A549 treated with Mapracorat at 1 μM for 4 hours (cell line): Measurements from ENCODE around the gene SCAI. TPM values are rescaled to one million over a fixed set of nuclear protein-coding genes. Genes with fewer than 3 reads are reported as not detected.

Experiments used
- total RNA-seq: library from RNA; stranded (reverse); fragments of 200-300 nt; extraction: Qiagen RNA extraction; gene quantifications from 5 replicates; pipeline ENCODE4 v1.2.3, GENCODE V29; 2022

Gene SCAI
- 1.3 to 2.2 TPM (median 1.8 TPM) in 5 replicates for total RNA-seq

DNA sequence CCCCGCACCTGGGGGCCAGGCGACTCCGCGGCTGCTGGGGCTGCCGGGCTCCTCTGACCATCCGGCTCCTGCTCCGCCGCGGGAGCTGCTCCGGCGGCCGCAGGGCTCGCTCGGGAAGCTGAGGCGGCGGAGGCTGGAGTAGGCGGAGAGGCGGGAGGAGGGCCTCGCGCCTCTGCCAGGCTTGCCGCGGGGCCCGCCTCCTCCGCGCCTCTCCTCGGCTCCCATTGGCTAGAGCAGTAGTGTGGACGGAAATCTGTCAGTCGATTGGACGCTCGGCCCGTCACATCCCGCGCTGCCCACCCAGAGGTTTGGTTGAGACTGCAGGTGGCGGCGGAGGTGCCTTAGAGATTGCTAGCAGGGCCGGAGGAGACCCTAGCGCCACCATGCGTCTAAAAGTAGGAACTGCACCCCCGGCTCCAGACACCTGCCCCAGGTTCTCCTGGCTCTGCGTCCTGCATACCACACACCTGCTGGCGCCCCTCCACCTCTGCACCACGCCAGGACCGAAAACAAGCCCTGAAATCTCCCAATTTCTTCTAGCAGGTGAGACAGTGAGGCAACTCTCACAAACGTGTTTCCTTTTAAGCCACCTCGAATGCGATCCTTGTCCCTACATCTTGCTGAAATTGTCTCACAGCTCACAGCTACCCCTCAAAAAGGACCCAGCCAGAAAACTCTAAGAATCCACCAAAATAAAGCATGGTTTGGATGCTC lies at the start of gene SCAI:
Gene SCAI, minus strand, starts transcription at position 152 of the 714 bp plus-strand sequence. Its CDS starts 91 bp downstream, at position 61.

DNA sequence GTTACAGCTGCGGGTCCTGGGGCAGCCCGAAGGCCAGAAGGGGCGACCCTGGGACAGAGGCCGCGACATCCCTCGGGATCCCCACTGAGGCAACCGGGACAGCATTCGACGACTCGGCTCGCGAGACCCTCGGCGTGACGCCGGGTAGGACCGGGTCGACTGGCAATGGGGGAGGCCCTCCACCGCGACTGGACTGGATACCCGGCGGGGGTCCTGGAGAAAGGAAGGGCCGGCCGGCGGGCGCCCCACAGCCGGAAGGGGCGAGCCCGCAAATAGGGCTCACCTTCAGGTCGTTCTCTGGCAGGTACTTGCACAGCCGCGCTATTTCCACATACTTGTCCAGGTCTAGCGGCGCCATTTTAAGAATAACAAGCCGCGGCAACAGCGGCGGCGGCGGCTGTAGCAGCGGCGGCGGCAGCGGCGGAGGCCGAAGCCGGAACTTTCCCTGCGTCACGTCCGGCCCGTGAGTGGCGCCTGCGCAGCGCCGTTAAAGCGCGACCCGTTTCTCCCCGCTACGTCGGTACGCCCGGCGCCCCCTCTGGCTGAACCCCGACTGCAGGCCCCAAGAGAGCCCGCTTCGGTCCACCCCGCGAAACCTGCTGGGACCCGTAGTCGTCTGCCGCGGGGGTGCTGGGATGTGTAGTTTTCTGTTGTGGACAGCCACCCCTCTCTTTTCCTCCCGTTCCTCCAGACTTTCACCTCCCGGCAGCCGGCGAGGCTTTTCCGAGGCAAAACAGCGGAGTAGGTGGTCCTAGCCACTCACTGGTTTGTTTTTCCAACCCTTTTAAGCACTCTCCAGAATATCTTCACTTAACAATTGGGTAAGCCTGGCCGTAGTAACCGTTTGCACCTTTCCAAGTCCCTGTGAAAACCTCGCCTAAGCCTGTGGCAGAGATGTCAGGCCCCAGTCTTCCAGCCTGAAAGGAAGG lies 46.3 kb upstream of the SCAI start, which contains the start of gene PPP6C:
Gene PPP6C, minus strand, starts transcription at position 443 of the 929 bp plus-strand sequence. Its CDS starts 85 bp downstream, at position 358.

DNA sequence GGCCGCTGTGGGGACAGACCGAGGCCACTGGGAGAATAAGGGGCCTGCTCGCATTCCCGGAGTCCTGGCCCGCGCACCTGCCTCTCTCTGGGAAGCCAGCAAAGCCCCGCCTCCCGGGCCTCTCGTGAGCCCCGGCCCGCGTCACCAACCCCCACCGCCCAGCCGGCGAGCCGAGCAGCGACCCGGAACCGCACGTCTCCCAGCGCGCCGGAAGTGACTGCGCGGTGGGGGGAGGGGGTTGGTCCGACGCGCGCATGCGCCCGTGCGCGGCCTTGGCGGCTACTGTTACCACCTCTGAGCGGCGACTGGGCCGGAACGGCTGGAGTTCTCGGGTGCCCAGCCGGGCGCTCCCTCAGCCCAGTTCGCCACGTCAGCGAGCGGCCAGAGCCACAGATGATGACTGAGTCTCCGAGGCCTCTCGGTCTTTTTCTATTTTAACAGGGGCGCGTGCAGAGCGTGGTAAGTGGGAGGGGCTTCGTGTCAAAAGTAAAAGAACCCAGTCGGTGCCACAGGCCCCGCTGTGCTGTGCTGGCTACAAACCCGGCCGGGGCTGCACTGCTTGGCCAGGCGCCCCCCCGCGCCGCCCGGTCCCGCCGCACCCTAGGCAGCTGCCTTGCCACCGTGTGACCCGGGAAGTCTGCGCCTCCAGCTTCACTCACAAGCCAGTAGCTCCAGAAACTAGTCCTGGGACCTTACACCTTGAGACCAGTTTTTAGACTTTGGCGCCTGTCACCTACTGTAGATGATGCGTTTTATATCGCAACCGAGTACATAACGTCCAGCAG lies 202.2 kb downstream of the SCAI start, which contains the start of gene GOLGA1:
Gene GOLGA1, minus strand, starts transcription at position 190 of the 785 bp plus-strand sequence. CDS start 2,372 bp downstream, outside the sequence.

Other genes with a start within 250 kb of the SCAI start
- gene GOLGA1, start 202.4 kb downstream of the SCAI start, total RNA-seq = 9.9 to 11.4 TPM (median 10.8 TPM) in 5 replicates
- 23.2 to 27.6 TPM (median 26.6 TPM) in 5 replicates for gene PPP6C, start 46.3 kb upstream of the SCAI start, total RNA-seq
- 36.6 to 43.4 TPM (median 39.8 TPM) in 5 replicates for gene RABEPK, start 57.0 kb upstream of the SCAI start, total RNA-seq
- gene HSPA5, start 97.8 kb upstream of the SCAI start, total RNA-seq = 334 to 360 TPM (median 353 TPM) in 5 replicates
- gene GAPVD1, start 118.3 kb upstream of the SCAI start, total RNA-seq = 12.1 to 16.9 TPM (median 14.0 TPM) in 5 replicates